Smooth muscle cell (in vitro differentiated cells): ENCODE results near the gene LRRIQ3. TPM values are rescaled to one million over a fixed set of nuclear protein-coding genes. Genes with fewer than 3 reads are reported as not detected.

Experiments
- DNase-seq: peaks from one replicate; lab custom pipeline; 2025; ENCODE audit not compliant: unreplicated experiment; lab: John Stamatoyannopoulos, UW
- H2AFZ ChIP-seq: fragments of 200-600 bp; sonication (generic); 2 replicates; pipeline ENCODE4 v1.6.0; 2016; ENCODE audit warnings: antibody characterized with exemption, low read depth, mild to moderate bottlenecking
- H3F3A ChIP-seq: fragments of 200-600 bp; sonication (generic); 2 replicates; pipeline ENCODE4 v1.6.0; 2017; ENCODE audit warnings: antibody characterized with exemption, low read depth
- H3K27ac ChIP-seq: fragments of 200-600 bp; sonication (generic); 2 replicates; pipeline ENCODE4 v1.5.1; 2016; ENCODE audit warnings: low read depth, mild to moderate bottlenecking
- H3K27me3 ChIP-seq: fragments of 200-600 bp; sonication (generic); 2 replicates; pipeline ENCODE4 v1.6.1; 2016; ENCODE audit warnings: low read depth, mild to moderate bottlenecking
- H3K36me3 ChIP-seq: fragments of 200-600 bp; sonication (generic); 2 replicates; pipeline ENCODE4 v1.5.1; 2016; ENCODE audit warnings: low read depth
- H3K4me1 ChIP-seq: fragments of 200-600 bp; sonication (generic); 2 replicates; pipeline ENCODE4 v1.5.1; 2016; ENCODE audit warnings: low read depth
- H3K4me2 ChIP-seq: fragments of 200-600 bp; sonication (generic); 2 replicates; pipeline ENCODE4 v1.6.0; 2016; ENCODE audit warnings: mild to moderate bottlenecking
- H3K4me3 ChIP-seq: fragments of 200-600 bp; sonication (generic); 2 replicates; pipeline ENCODE4 v1.5.1; 2016; ENCODE audit warnings: mild to moderate bottlenecking
- H3K79me2 ChIP-seq: fragments of 200-600 bp; sonication (generic); 2 replicates; pipeline ENCODE4 v1.6.0; 2016; ENCODE audit warnings: low read depth, mild to moderate bottlenecking
- H3K9ac ChIP-seq: fragments of 200-600 bp; sonication (generic); 2 replicates; pipeline ENCODE4 v1.6.0; 2016; ENCODE audit warnings: low read depth
- H3K9me3 ChIP-seq: fragments of 200-600 bp; sonication (generic); replicated peaks from 2 replicates; pipeline ENCODE4 v1.5.1; 2016; ENCODE audit warnings: low read depth
- H4K20me1 ChIP-seq: fragments of 200-600 bp; sonication (generic); 2 replicates; pipeline ENCODE4 v1.6.0; 2016; ENCODE audit warnings: low read depth
- CTCF ChIP-seq: fragments of 200-600 bp; sonication (generic); IDR thresholded peaks from 2 replicates; pipeline ENCODE4 v1.5.1; 2017; ENCODE audit warnings: borderline replicate concordance, mild to moderate bottlenecking, antibody characterized with exemption; ENCODE audit not compliant: insufficient read depth, poor library complexity, severe bottlenecking
- WGBS: methylation state at CpG from one replicate; pipeline ENCODE4 v1.1.7; 2016; ENCODE audit warnings: low lambda C conversion rate; 5-methylcytosine and 5-hydroxymethylcytosine counted together
- polyA plus RNA-seq: library from polyadenylated mRNA; unstranded; fragments of >200 nt; fragmentation: Nextera tagmentation; extraction: Ambion mirVana; gene quantifications from 2 replicates; pipeline ENCODE4 v1.2.1, GENCODE V29; 2016
- total RNA-seq: library from RNA; depleted of rRNA; stranded (reverse); fragments of >200 nt; gene quantifications from 2 replicates; pipeline ENCODE4 v1.2.3, GENCODE V29; 2014

Gene LRRIQ3
- total and polyA plus RNA-seq, 2 experiments from 2014 or later: 0.31 TPM; not detected in 1

- Histone ChIP-seq H3K9me3 (no peaks in the 10 kb centered on the region), H3F3A (no peaks in the 10 kb centered on the region), H3K4me3 (no peak overlapping the region), H3K36me3 (no peaks in the 10 kb centered on the region), H3K27ac (no peak overlapping the region), H4K20me1 (no peaks in the 10 kb centered on the region), H2AFZ (no peak overlapping the region), H3K79me2 (no peaks in the 10 kb centered on the region), H3K9ac (no peak overlapping the region), H3K4me2 (no peak overlapping the region), H3K4me1 (peaks cover 21% of the 10 kb centered on the region), H3K27me3 (no peaks in the 10 kb centered on the region)
- WGBS: 80% methylated on average over 1 of the region's 1 CpG
- TF ChIP-seq CTCF: no peak
- no peak for DNase-seq
Measured at GRCh38 chr1:73978964-73979363, 219.0 kb downstream of the LRRIQ3 start.

Other genes starting within 250 kb of the LRRIQ3 start
- 7.1 and 9.7 TPM in 2 replicates for gene FPGT, start 66 bp upstream of the LRRIQ3 start, total RNA-seq
- 1.2 and 3.3 TPM in 2 replicates for gene FPGT, start 66 bp upstream of the LRRIQ3 start, polyA plus RNA-seq
- gene TNNI3K, start 37.2 kb upstream of the LRRIQ3 start, total RNA-seq: 1.6 and 9.6 TPM in 2 replicates
- 0.55 and 0.66 TPM in 2 replicates for gene TNNI3K, start 37.2 kb upstream of the LRRIQ3 start, polyA plus RNA-seq